Thoracic aorta (tissue), 2 donors: ENCODE data around the gene UBASH3A. TPM values are rescaled to one million over a fixed set of nuclear protein-coding genes. Genes with fewer than 3 reads are reported as not detected.

Source experiments
- ATAC-seq: fragments of 150-250 bp; one replicate; pipeline ENCODE4 v1.8.0; 2017; ENCODE audit warnings: low read depth; ENCODE audit not compliant: insufficient number of reproducible peaks, low FRiP score
- DNase-seq: peaks from one replicate; pipeline ENCODE4 v3.0.0-alpha.2; 2020; ENCODE audit warnings: low spot score
- H3K27ac ChIP-seq, 2 donors: fragments of 200-600 bp; sonication (generic); 1 replicate in 1 of 2; 2 replicates in 1 of 2; pipeline ENCODE4 v1.5.1; 2016; ENCODE audit warnings: mild to moderate bottlenecking in 2 of 2, moderate library complexity in 2 of 2
- H3K27me3 ChIP-seq: fragments of 200-600 bp; sonication (generic); replicated peaks from 2 replicates; pipeline ENCODE4 v1.6.0; 2016; ENCODE audit warnings: mild to moderate bottlenecking; ENCODE audit not compliant: insufficient read depth
- H3K36me3 ChIP-seq: fragments of 200-600 bp; sonication (generic); one replicate; pipeline ENCODE4 v1.5.1; 2016
- H3K4me1 ChIP-seq, 2 donors: fragments of 200-600 bp; sonication (generic); 1 replicate in 1 of 2; 2 replicates in 1 of 2; pipeline versions ENCODE4 v1.5.1 to v1.6.0; 2016; ENCODE audit warnings: low read depth in 2 of 2, mild to moderate bottlenecking in 1 of 2; ENCODE audit not compliant: control insufficient read depth in 1 of 2
- H3K4me3 ChIP-seq: fragments of 200-600 bp; sonication (generic); 2 replicates; pipeline ENCODE4 v1.5.1; 2016; ENCODE audit warnings: mild to moderate bottlenecking
- H3K9me3 ChIP-seq: fragments of 200-600 bp; sonication (generic); 2 replicates; pipeline ENCODE4 v1.5.1; 2016
- CTCF ChIP-seq: fragments of 200-600 bp; sonication (generic); IDR thresholded peaks from one replicate; pipeline ENCODE4 v1.5.1; 2019; ENCODE audit warnings: antibody characterized with exemption
- total RNA-seq, 2 donors: library from RNA; depleted of rRNA; stranded (reverse); fragments of >200 nt; gene quantifications; one replicate each; pipeline versions ENCODE4 v1.1.0 to v1.2.3, GENCODE V29; 2016

UBASH3A gene
- total RNA-seq, 2 donors from 2014 or later = 1.2 to 1.3 TPM

- no peak for TF ChIP-seq CTCF
- Histone ChIP-seq H3K27ac (no peak overlapping the region), H3K27me3 (no peaks in the 10 kb centered on the region), H3K4me3 (no peak overlapping the region), H3K4me1 (no peaks in the 10 kb centered on the region), H3K36me3 (no peaks in the 10 kb centered on the region), H3K9me3 (no peaks in the 10 kb centered on the region)
- ATAC-seq (no peak), DNase-seq (no peak)
Observed at GRCh38 chr21:42443876-42444744, 40.4 kb downstream of the UBASH3A start.

DNA sequence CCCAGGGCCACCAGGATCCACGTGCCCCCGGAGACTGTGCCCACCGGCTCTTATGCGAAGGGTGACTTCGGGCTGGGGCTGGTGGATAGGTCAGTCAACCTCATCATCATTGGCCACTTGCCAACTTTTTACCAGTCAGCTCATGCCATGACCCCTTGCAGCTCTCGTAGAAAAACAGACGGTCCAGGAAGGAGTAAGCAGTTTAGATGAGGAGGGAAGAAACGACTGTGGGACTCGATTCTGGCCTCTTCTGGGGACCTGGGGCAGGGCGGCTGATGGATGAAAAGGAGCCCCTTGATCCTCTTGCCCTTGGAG, 41.0 kb downstream of the UBASH3A start:
- H3K9me3 ChIP-seq = no peaks in the 10 kb centered on the region
- no peak overlapping the region for H3K27ac ChIP-seq
- H3K27me3 ChIP-seq = no peaks in the 10 kb centered on the region
- ATAC-seq = no peak
- no peak overlapping the region for H3K4me3 ChIP-seq
- no peaks in the 10 kb centered on the region for H3K4me1 ChIP-seq
- H3K36me3 ChIP-seq = no peaks in the 10 kb centered on the region
- TF ChIP-seq CTCF = no peak
- no peak for DNase-seq

- no peaks in the 10 kb centered on the region for H3K9me3 ChIP-seq
- H3K27ac ChIP-seq = no peak overlapping the region
- TF ChIP-seq CTCF = no peak
- no peak overlapping the region for H3K4me3 ChIP-seq
- no peaks in the 10 kb centered on the region for H3K27me3 ChIP-seq
- DNase-seq (no peak), ATAC-seq (no peak)
- H3K36me3 ChIP-seq = no peaks in the 10 kb centered on the region
- no peaks in the 10 kb centered on the region for H3K4me1 ChIP-seq
Observed at GRCh38 chr21:42445311-42445710, 41.6 kb downstream of the UBASH3A start.

- no peak for DNase-seq
- TF ChIP-seq CTCF = no peak
- Histone ChIP-seq H3K9me3 (no peaks in the 10 kb centered on the region), H3K4me3 (no peak overlapping the region), H3K4me1 (no peaks in the 10 kb centered on the region), H3K36me3 (no peaks in the 10 kb centered on the region), H3K27ac (no peak overlapping the region), H3K27me3 (no peaks in the 10 kb centered on the region)
- no peak for ATAC-seq
Observed at GRCh38 chr21:42446531-42446930, 42.8 kb downstream of the UBASH3A start.

- no peak overlapping the region for H3K27ac ChIP-seq
- no peak for TF ChIP-seq CTCF
- no peak overlapping the region for H3K4me3 ChIP-seq
- no peaks in the 10 kb centered on the region for H3K9me3 ChIP-seq
- H3K27me3 ChIP-seq = no peaks in the 10 kb centered on the region
- ATAC-seq (no peak), DNase-seq (no peak)
- no peaks in the 10 kb centered on the region for H3K36me3 ChIP-seq
- H3K4me1 ChIP-seq = no peaks in the 10 kb centered on the region
Observed at GRCh38 chr21:42447182-42447581, 43.5 kb downstream of the UBASH3A start.
